Suprapubic skin (tissue), 4 donors: ENCODE measurements around the gene PPP1R1A. TPM values are rescaled to one million over a fixed set of nuclear protein-coding genes. Genes with fewer than 3 reads are reported as not detected.

Experiments
- DNase-seq, 2 donors: peaks; one replicate each; pipeline ENCODE4 v3.0.0-alpha.2; 2019; ENCODE audit warnings: low spot score in 2 of 2
- H3K27ac ChIP-seq: fragments of 200-600 bp; sonication (generic); one replicate; pipeline ENCODE4 v1.5.1; 2019
- H3K27me3 ChIP-seq: fragments of 200-600 bp; sonication (generic); one replicate; pipeline ENCODE4 v1.5.1; 2019
- H3K36me3 ChIP-seq: fragments of 200-600 bp; sonication (generic); one replicate; pipeline ENCODE4 v1.5.1; 2019
- H3K4me1 ChIP-seq: fragments of 200-600 bp; sonication (generic); one replicate; pipeline ENCODE4 v1.5.1; 2019
- H3K4me3 ChIP-seq: fragments of 200-600 bp; sonication (generic); one replicate; pipeline ENCODE4 v1.5.1; 2019; ENCODE audit warnings: mild to moderate bottlenecking
- H3K9me3 ChIP-seq: fragments of 200-600 bp; sonication (generic); one replicate; pipeline ENCODE4 v1.5.1; 2019
- EP300 ChIP-seq: sonication (generic); formaldehyde crosslinking; IDR thresholded peaks from one replicate; pipeline ENCODE4 v1.6.1; 2017; ENCODE audit warnings: antibody characterized with exemption
- POLR2A ChIP-seq, 2 donors: fragments of 450-650 bp; IDR thresholded peaks; one replicate each; pipeline ENCODE4 v1.6.1; 2017; ENCODE audit warnings: antibody characterized with exemption in 2 of 2, mild to moderate bottlenecking in 2 of 2, moderate library complexity in 2 of 2
- POLR2AphosphoS5 ChIP-seq, 3 donors: sonication (generic); formaldehyde crosslinking; IDR thresholded peaks; one replicate each; pipeline ENCODE4 v1.6.1; 2017; ENCODE audit warnings: antibody characterized with exemption in 3 of 3
- WGBS: methylation state at CpG from one replicate; pipeline ENCODE4 v1.1.5; 2018; 5-methylcytosine and 5-hydroxymethylcytosine counted together
- total RNA-seq, 4 donors: library from RNA; depleted of rRNA; stranded (reverse); fragments of >200 nt; gene quantifications; one replicate each; pipeline ENCODE4 v1.1.0, GENCODE V29; 2016
- TF ChIP-seq, protein P1 (sequence below), 2 donors: fragments of 200-600 bp in 1 of 2; fragments of 450-650 bp in 1 of 2; sonication (generic) in 1 of 2; IDR thresholded peaks; one replicate each; pipeline ENCODE4 v1.5.1; 2016 to 2019; ENCODE audit warnings: antibody characterized with exemption in 2 of 2, mild to moderate bottlenecking in 1 of 2, moderate library complexity in 1 of 2

The PPP1R1A gene
- total RNA-seq, 4 donors from 2014 or later: 3.5 to 11.0 (median 5.9) TPM

DNA sequence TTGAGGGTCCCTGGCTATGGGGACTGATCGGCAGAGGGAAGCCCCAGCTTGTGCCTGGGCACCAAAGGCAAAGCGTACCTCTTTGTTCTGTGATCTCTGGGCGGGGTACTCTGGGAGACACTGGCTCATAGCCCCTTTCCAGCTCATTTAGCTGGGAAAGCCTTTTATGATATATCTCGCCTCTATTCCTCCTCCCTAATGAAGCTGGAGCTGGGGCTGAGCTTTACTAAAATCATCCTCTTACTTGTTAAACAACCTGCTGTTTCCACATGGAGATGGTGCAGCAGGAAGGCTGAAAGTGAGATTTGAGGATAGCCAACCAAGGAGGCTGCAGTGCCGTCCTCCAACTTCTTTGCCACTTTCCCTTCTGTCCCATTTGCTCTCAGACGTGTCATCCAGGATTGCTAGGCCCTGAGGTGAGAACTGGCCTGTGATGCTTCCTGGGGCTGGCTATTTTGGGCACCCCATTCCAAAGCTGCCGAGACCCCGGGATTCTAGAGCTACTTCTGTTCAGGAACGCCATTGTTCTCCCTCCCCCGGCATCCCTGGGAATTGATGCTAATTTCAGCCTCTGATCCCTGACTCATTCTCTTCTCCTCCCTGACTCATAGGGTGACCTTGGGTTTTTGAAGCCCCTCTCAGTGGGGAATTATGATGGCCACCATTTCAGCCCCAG lies 23.0 kb downstream of the PPP1R1A start:
- Histone ChIP-seq H3K4me3 (no peak overlapping the region), H3K27me3 (no peaks in the 10 kb centered on the region), H3K27ac (no peak overlapping the region), H3K36me3 (no peaks in the 10 kb centered on the region), H3K4me1 (peaks cover 5% of the 10 kb centered on the region), H3K9me3 (no peaks in the 10 kb centered on the region)
- 75% methylated on average over 10 of the region's 10 CpGs for WGBS
- DNase-seq: no peak
- TF ChIP-seq EP300: no peak
- TF ChIP-seq POLR2AphosphoS5 (IDR thresholded peaks at IDR 0.05): no peak
- TF ChIP-seq, protein P1, sequence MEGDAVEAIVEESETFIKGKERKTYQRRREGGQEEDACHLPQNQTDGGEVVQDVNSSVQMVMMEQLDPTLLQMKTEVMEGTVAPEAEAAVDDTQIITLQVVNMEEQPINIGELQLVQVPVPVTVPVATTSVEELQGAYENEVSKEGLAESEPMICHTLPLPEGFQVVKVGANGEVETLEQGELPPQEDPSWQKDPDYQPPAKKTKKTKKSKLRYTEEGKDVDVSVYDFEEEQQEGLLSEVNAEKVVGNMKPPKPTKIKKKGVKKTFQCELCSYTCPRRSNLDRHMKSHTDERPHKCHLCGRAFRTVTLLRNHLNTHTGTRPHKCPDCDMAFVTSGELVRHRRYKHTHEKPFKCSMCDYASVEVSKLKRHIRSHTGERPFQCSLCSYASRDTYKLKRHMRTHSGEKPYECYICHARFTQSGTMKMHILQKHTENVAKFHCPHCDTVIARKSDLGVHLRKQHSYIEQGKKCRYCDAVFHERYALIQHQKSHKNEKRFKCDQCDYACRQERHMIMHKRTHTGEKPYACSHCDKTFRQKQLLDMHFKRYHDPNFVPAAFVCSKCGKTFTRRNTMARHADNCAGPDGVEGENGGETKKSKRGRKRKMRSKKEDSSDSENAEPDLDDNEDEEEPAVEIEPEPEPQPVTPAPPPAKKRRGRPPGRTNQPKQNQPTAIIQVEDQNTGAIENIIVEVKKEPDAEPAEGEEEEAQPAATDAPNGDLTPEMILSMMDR (IDR thresholded peaks at IDR 0.05): no peak
- no peak for TF ChIP-seq POLR2A (IDR thresholded peaks at IDR 0.05)

DNA sequence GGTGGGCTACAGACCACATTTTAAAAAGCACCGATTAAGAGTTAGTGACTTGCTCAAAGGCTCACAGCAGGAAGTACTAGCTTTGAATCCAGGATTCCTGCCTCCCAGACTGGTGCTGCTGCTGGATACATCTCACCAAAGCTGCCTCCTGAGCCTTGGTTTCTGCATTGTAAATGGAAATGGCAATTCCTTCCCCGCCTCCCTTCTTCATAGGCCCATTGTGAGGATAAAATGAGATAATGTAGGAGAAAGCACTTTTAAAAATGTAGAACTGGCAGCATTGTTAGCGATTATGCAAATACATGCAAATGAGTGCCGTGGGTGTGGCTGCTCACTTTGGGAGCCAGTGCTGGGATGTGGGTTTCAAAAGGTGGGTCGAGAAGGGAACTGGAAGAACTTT lies 23.7 kb downstream of the PPP1R1A start:
- TF ChIP-seq POLR2A (IDR thresholded peaks at IDR 0.05) (no peak), POLR2AphosphoS5 (IDR thresholded peaks at IDR 0.05) (no peak), EP300 (no peak)
- TF ChIP-seq, protein P1 (IDR thresholded peaks at IDR 0.05): no peak
- Histone ChIP-seq H3K27ac (no peak overlapping the region), H3K9me3 (no peaks in the 10 kb centered on the region), H3K27me3 (no peaks in the 10 kb centered on the region), H3K4me3 (no peak overlapping the region), H3K4me1 (peaks cover 10% of the 10 kb centered on the region), H3K36me3 (no peaks in the 10 kb centered on the region)
- DNase-seq: no peak
- 60% methylated on average over 5 of the region's 5 CpGs for WGBS

DNA sequence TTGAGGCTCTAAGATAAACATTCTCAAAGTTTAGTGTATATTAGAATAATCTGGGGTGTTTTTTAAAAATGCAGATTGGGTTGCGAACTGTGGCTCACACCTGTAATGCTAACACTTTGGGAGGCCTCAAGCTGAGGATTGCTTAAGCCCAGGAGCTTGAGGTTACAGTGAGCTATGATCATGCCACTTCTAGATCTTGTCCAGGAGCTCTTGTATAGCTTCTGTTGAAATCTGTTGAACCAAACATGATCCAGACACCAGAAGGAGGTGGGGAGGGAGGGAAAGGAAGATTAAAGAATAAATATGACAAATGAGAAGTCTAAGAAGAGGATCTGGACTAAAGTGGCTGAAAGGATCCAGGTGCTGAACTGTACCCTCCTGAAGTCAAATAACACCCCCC lies 24.7 kb downstream of the PPP1R1A start:
- peaks cover 12% of the 10 kb centered on the region for H3K4me1 ChIP-seq
- no peak for DNase-seq
- no peaks in the 10 kb centered on the region for H3K27me3 ChIP-seq
- no peak for TF ChIP-seq EP300
- TF ChIP-seq, protein P1 (IDR thresholded peaks at IDR 0.05): no peak
- 100% methylated on average over 1 of the region's 1 CpG for WGBS
- no peaks in the 10 kb centered on the region for H3K36me3 ChIP-seq
- no peak overlapping the region for H3K4me3 ChIP-seq
- no peaks in the 10 kb centered on the region for H3K9me3 ChIP-seq
- H3K27ac ChIP-seq: no peak overlapping the region

DNA sequence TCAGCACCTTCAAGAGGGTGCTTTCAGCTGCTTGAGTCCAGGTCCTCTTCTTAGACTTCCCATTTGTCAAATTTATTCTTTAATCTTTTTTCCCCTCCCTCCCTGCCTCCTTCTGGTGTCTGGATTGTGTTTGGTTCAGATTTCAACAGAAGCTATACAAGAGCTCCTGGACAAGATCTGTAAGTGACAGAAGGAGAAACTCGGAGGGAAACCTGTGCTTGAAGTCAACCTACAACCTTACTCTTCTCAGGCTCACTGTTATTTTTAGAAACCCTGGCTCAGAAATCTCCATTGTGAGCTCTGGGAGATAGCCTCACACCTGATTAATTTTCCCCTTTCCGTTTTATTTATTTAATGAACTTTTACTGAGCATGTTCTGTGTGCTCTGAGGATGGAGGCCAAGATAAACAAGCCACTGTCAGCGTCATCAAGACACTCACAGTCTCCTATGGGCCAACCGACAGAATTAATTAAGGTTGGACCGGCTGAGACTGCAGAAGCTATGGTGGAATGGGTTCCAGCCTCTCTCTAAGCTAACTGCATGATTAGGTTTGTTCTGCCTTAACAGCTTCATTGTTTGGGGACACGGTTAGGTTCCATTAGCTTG lies 25.6 kb downstream of the PPP1R1A start:
- no peaks in the 10 kb centered on the region for H3K36me3 ChIP-seq
- WGBS: 69% methylated on average over 6 of the region's 6 CpGs
- TF ChIP-seq, protein P1 (IDR thresholded peaks at IDR 0.05): no peak
- TF ChIP-seq EP300: no peak
- TF ChIP-seq POLR2AphosphoS5 (IDR thresholded peaks at IDR 0.05): no peak
- TF ChIP-seq POLR2A (IDR thresholded peaks at IDR 0.05): no peak
- H3K27me3 ChIP-seq: peaks cover 3% of the 10 kb centered on the region
- peaks cover 12% of the 10 kb centered on the region for H3K4me1 ChIP-seq
- no peak overlapping the region for H3K4me3 ChIP-seq
- no peak for DNase-seq
- H3K9me3 ChIP-seq: no peaks in the 10 kb centered on the region
- H3K27ac ChIP-seq: no peak overlapping the region

DNA sequence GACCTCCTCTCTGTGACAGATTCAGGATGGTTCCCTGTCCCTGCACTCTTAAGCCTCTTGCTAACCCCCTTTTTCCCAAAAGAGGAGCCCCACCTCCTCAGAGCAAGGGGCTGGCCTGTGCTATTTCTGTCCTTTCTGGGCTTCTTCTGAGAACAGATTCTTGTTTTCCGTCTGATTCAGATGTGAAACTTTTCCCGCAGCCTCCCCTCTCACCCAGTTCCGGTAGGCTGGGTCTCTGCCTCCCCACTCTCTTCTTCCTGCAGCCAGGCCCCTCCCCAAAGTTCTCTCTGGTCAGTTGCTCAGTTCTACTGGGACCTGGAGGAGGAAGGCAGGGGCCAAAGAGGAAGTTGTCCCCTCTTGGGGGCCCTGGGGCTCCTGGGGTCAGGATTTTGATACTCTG lies 27.3 kb downstream of the PPP1R1A start:
- Histone ChIP-seq H3K36me3 (no peaks in the 10 kb centered on the region), H3K27ac (peak overlapping the region; percentile 56), H3K9me3 (no peaks in the 10 kb centered on the region), H3K4me1 (peaks cover 12% of the 10 kb centered on the region), H3K4me3 (peak overlapping the region; percentile 35), H3K27me3 (peaks cover 3% of the 10 kb centered on the region)
- TF ChIP-seq POLR2A (IDR thresholded peaks at IDR 0.05): no peak
- TF ChIP-seq, protein P1 (IDR thresholded peaks at IDR 0.05): no peak
- TF ChIP-seq EP300: no peak
- no peak for TF ChIP-seq POLR2AphosphoS5 (IDR thresholded peaks at IDR 0.05)
- DNase-seq: no peak
- WGBS: 45% methylated on average over 3 of the region's 3 CpGs
